Motor neuron (in vitro differentiated cells): ENCODE measurements around the gene PLPP1. TPM values are rescaled to one million over a fixed set of nuclear protein-coding genes. Genes with fewer than 3 reads are reported as not detected.
A peak's percentile ranks its signal among the peaks of the same experiment; 100 is the strongest.

Source experiments
- ATAC-seq, 8 experiments: fragments of 200-7000 bp; cut with Tn5 transposase; replicated peaks in 6 of 8; 2 replicates each; pipeline ENCODE4 v1.8.0; 2021; ENCODE audit warnings: mild to moderate bottlenecking in 8 of 8, moderate library complexity in 8 of 8
- H3K27ac ChIP-seq, 2 donors: fragments of 250-450 bp; sonication (Bioruptor Pico); 2 replicates each; pipeline ENCODE4 v1.9.0; 2021; ENCODE audit warnings: antibody characterized with exemption in 2 of 2, mild to moderate bottlenecking in 2 of 2, moderate library complexity in 1 of 2
- H3K4me1 ChIP-seq, 2 donors: fragments of 250-450 bp; sonication (Bioruptor Pico); replicated peaks in 1 of 2; 2 replicates each; pipeline ENCODE4 v1.6.1; 2021; ENCODE audit warnings: antibody characterized with exemption in 2 of 2, mild to moderate bottlenecking in 2 of 2, moderate library complexity in 1 of 2
- H3K4me3 ChIP-seq, 5 donors: fragments of 250-450 bp; sonication (Bioruptor Pico); 2 replicates each; pipeline ENCODE4 v1.9.0; 2021; ENCODE audit warnings: antibody characterized with exemption in 5 of 5, mild to moderate bottlenecking in 5 of 5, moderate library complexity in 4 of 5
- WGBS, 10 experiments: fragments of 450-650 bp; shearing (Covaris generic); methylation state at CpG; one replicate each; pipeline ENCODE4 v1.0.0; 2022; 5-methylcytosine and 5-hydroxymethylcytosine counted together
- in situ Hi-C, 9 experiments: fragments of 400-800 bp; cut with MboI; loops; one replicate each; pipeline ENCODE4 v1.15.0; 2021; ENCODE audit warnings: low sequenced_read_pairs in 9 of 9, low pct_unique_long_range_greater_than_20kb in 2 of 9; ENCODE audit not compliant: unreplicated experiment in 9 of 9
- total RNA-seq, 8 experiments: library from RNA; unstranded; fragments of 300-600 nt; gene quantifications; 2 replicates each; pipeline versions ENCODE4 v1.2.3 to v1.2.4, GENCODE V29; 2022

PLPP1 gene
- total RNA-seq = 10 to 100 TPM in 7 of 8 experiments, 1 to 10 TPM in 1; 9.3 to 57.8 (median 14.7) TPM

- in situ Hi-C loops = no loop called here
- peaks cover 16 to 17% of the 10 kb centered on the region in 2 donors for H3K4me1 ChIP-seq
- H3K27ac ChIP-seq = peak within 1 kb of the TSS; percentile 90 to 94
- 0% methylated on average over 5 to 16 of the region's 91 CpGs; no CpG with 5 or more reads in 7 of the 10 experiments for WGBS, 10 experiments
- H3K4me3 ChIP-seq = peak within 1 kb of the TSS; percentile 68 to 98 (median 81)
- peak; percentile 75 to 88 (median 84) for ATAC-seq
These were observed at the start of gene PLPP1 for GRCh38 chr5:55534436-55535198. Gene PLPP1, minus strand, starts transcription at chr5:55534964. Its CDS starts 335 bp downstream, at chr5:55534629.

GRCh38 chr5:55583578-55583977, 48.8 kb upstream of the PLPP1 start:
- H3K4me1 ChIP-seq = no peaks in the 10 kb centered on the region
- peak in 3 of 8 experiments; percentile 64 to 80 (median 69) for ATAC-seq
- no peak overlapping the region for H3K27ac ChIP-seq
- in situ Hi-C loops = no loop called here
- WGBS, 10 experiments = 0 to 100% (median 80%) methylated on average over 1 to 5 of the region's 9 CpGs; no CpG with 5 or more reads in 1 of the 10 experiments
- H3K4me3 ChIP-seq = no peak overlapping the region

- 14 to 90% (median 72%) methylated on average over 1 to 2 of the region's 2 CpGs for WGBS, 10 experiments
- in situ Hi-C loops = no loop called here
- Histone ChIP-seq H3K27ac (no peak overlapping the region), H3K4me3 (no peak overlapping the region), H3K4me1 (no peaks in the 10 kb centered on the region)
- no peak for ATAC-seq
These were observed 47.5 kb upstream of the PLPP1 start for GRCh38 chr5:55582256-55582655.

GRCh38 chr5:55580042-55580441, 45.3 kb upstream of the PLPP1 start:
- H3K27ac ChIP-seq = no peak overlapping the region
- in situ Hi-C loops = no loop called here
- H3K4me3 ChIP-seq = no peak overlapping the region
- ATAC-seq = no peak
- H3K4me1 ChIP-seq = no peaks in the 10 kb centered on the region
- 69 to 100% (median 98%) methylated on average over 1 to 5 of the region's 6 CpGs; no CpG with 5 or more reads in 3 of the 10 experiments for WGBS, 10 experiments

GRCh38 chr5:55578771-55579170, 44.0 kb upstream of the PLPP1 start:
- no peaks in the 10 kb centered on the region for H3K4me1 ChIP-seq
- H3K4me3 ChIP-seq = no peak overlapping the region
- in situ Hi-C loops = no loop called here
- ATAC-seq = no peak
- H3K27ac ChIP-seq = no peak overlapping the region

- Histone ChIP-seq H3K4me1 (no peaks in the 10 kb centered on the region), H3K27ac (no peak overlapping the region), H3K4me3 (no peak overlapping the region)
- WGBS, 10 experiments = 13 to 100% (median 57%) methylated on average over 2 to 5 of the region's 6 CpGs; no CpG with 5 or more reads in 3 of the 10 experiments
- peak in 1 of 8 experiments; percentile 75 for ATAC-seq
- in situ Hi-C loops = no loop called here
These were observed 42.7 kb upstream of the PLPP1 start for GRCh38 chr5:55577353-55578060.

- Histone ChIP-seq H3K4me3 (no peak overlapping the region), H3K4me1 (peaks cover 0 to 4% of the 10 kb centered on the region in 2 donors), H3K27ac (no peak overlapping the region)
- ATAC-seq = no peak
- WGBS, 10 experiments = 0 to 100% (median 69%) methylated on average over 1 to 2 of the region's 2 CpGs; no CpG with 5 or more reads in 1 of the 10 experiments
- in situ Hi-C loops = no loop called here
These were observed 41.9 kb upstream of the PLPP1 start for GRCh38 chr5:55576661-55577060.

GRCh38 chr5:55575815-55576583, 41.2 kb upstream of the PLPP1 start:
- Histone ChIP-seq H3K27ac (no peak overlapping the region), H3K4me1 (peaks cover under 1 to 5% of the 10 kb centered on the region in 2 donors), H3K4me3 (no peak overlapping the region)
- ATAC-seq = no peak
- in situ Hi-C loops = no loop called here
- 21 to 100% (median 65%) methylated on average over 2 to 7 of the region's 8 CpGs; no CpG with 5 or more reads in 1 of the 10 experiments for WGBS, 10 experiments

GRCh38 chr5:55572600-55572999, 37.8 kb upstream of the PLPP1 start:
- Histone ChIP-seq H3K4me3 (no peak overlapping the region), H3K27ac (no peak overlapping the region), H3K4me1 (peaks cover 11 to 22% of the 10 kb centered on the region in 2 donors)
- no peak for ATAC-seq
- in situ Hi-C loops = no loop called here
- 48 to 100% (median 94%) methylated on average over 1 to 4 of the region's 4 CpGs; no CpG with 5 or more reads in 1 of the 10 experiments for WGBS, 10 experiments

- ATAC-seq = no peak
- peaks cover 11 to 22% of the 10 kb centered on the region in 2 donors for H3K4me1 ChIP-seq
- no peak overlapping the region for H3K4me3 ChIP-seq
- H3K27ac ChIP-seq = no peak overlapping the region
- in situ Hi-C loops = no loop called here
These were observed 37.3 kb upstream of the PLPP1 start for GRCh38 chr5:55572020-55572419.

- H3K4me3 ChIP-seq = no peak overlapping the region
- no peak for ATAC-seq
- no peak overlapping the region for H3K27ac ChIP-seq
- peaks cover 11 to 22% of the 10 kb centered on the region in 2 donors for H3K4me1 ChIP-seq
- WGBS, 10 experiments = 75 to 100% (median 89%) methylated on average over 1 to 3 of the region's 4 CpGs; no CpG with 5 or more reads in 3 of the 10 experiments
- in situ Hi-C loops = no loop called here
These were observed 35.8 kb upstream of the PLPP1 start for GRCh38 chr5:55570570-55570969.

GRCh38 chr5:55570026-55570425, 35.3 kb upstream of the PLPP1 start:
- in situ Hi-C loops = no loop called here
- no peak for ATAC-seq
- WGBS, 10 experiments = 20 to 100% (median 92%) methylated on average over 1 to 2 of the region's 2 CpGs; no CpG with 5 or more reads in 5 of the 10 experiments
- Histone ChIP-seq H3K27ac (no peak overlapping the region), H3K4me3 (no peak overlapping the region), H3K4me1 (peaks cover 11 to 22% of the 10 kb centered on the region in 2 donors)

GRCh38 chr5:55569513-55569865, 34.7 kb upstream of the PLPP1 start:
- in situ Hi-C loops = no loop called here
- no peak for ATAC-seq
- WGBS, 10 experiments = 0 to 100% (median 87%) methylated on average over 1 to 3 of the region's 3 CpGs
- Histone ChIP-seq H3K4me3 (no peak overlapping the region), H3K27ac (no peak overlapping the region), H3K4me1 (peaks cover 11 to 22% of the 10 kb centered on the region in 2 donors)
